ENCODE data around the gene ID3.

Gene ID3

GRCh38 chr1:23563003-23563402 is 3.7 kb upstream of the ID3 start:
- Histone ChIP-seq H3K36me3 (ENCODE audit: control insufficient read depth in 2 of 2, insufficient read depth in 1 of 2, low read length in 2 of 2) (peaks cover 0 to 12% of the 10 kb centered on the region in 2 experiments; a peak in 1 of 3 replicates), H3K27ac (ENCODE audit: extremely low read depth, low read depth, low read length) (no peak overlapping the region), H3K4me1 (ENCODE audit: control insufficient read depth, insufficient read depth, low read length) (peaks cover 17% of the 10 kb centered on the region), H3K9me3 (ENCODE audit: control insufficient read depth, insufficient read depth, low read depth, low read length) (no peaks in the 10 kb centered on the region), H3K4me3 (ENCODE audit: low read depth, low read length) (no peak overlapping the region)
- CTCF ChIA-PET = interaction anchor here (0.6 to 3.4 kb wide), 5 partner anchors 14 to 74 kb away, joined by 4 to 27 read pairs (median 5); no protein-coding TSS in a partner anchor
- TF ChIP-seq ATF2 (tag by site-specific recombination; IDR thresholded peaks at IDR 0.05; ENCODE audit: low read depth) (no peak), SCRT1 (tag by site-specific recombination; IDR thresholded peaks at IDR 0.05; ENCODE audit: borderline replicate concordance) (no peak), ZNF341 (tag by site-specific recombination; IDR thresholded peaks at IDR 0.05; ENCODE audit: low read depth) (no peak), PRDM4 (tag by site-specific recombination; IDR thresholded peaks at IDR 0.05) (no peak), ZNF658 (tag by site-specific recombination; IDR thresholded peaks at IDR 0.05) (no peak), KLF9 (tag by site-specific recombination; IDR thresholded peaks at IDR 0.05; ENCODE audit: low read depth) (no peak), REPIN1 (tag by site-specific recombination; IDR thresholded peaks at IDR 0.05; ENCODE audit: low read depth) (no peak), ZFP37 (tag by site-specific recombination; IDR thresholded peaks at IDR 0.05) (no peak), ZBTB8A (tag by site-specific recombination; IDR thresholded peaks at IDR 0.05) (no peak), ZNF391 (tag by site-specific recombination; IDR thresholded peaks at IDR 0.05; ENCODE audit: borderline replicate concordance, low read depth) (no peak), ZNF548 (tag by site-specific recombination; IDR thresholded peaks at IDR 0.05) (no peak), ZBTB49 (tag by site-specific recombination; IDR thresholded peaks at IDR 0.05; ENCODE audit: low read depth) (no peak), ZNF302 (tag by site-specific recombination; IDR thresholded peaks at IDR 0.05; ENCODE audit: low read depth) (no peak), ZNF2 (tag by site-specific recombination; IDR thresholded peaks at IDR 0.05) (no peak), ZBTB7A (tag by site-specific recombination; IDR thresholded peaks at IDR 0.05; ENCODE audit: low read depth) (no peak), ZNF274 (IDR thresholded peaks at IDR 0.05; ENCODE audit: low read length) (no peak), ZNF274 (tag by site-specific recombination; IDR thresholded peaks at IDR 0.05; ENCODE audit: borderline replicate concordance) (no peak), ZNF354C (tag by site-specific recombination; IDR thresholded peaks at IDR 0.05; ENCODE audit: borderline replicate concordance, low read depth) (no peak), ZFP3 (tag by site-specific recombination; IDR thresholded peaks at IDR 0.05; ENCODE audit: low read depth) (no peak)
- POLR2A ChIA-PET = no interaction called here

Measured in HEK293 (cell line).